OCI-LY7 (cell line): Measurements from ENCODE around the gene ITSN1.

Source experiments
- EZH2phosphoT487 ChIP-seq: fragments of 200-600 bp; sonication (generic); IDR thresholded peaks from 2 replicates; pipeline ENCODE4 v1.6.1; 2018; ENCODE audit warnings: low read depth, borderline replicate concordance, mild to moderate bottlenecking, mixed run types, antibody characterized with exemption, low read length, moderate library complexity, mixed read lengths
- TF ChIP-seq, protein P1 (sequence below): fragments of 200-600 bp; sonication (generic); conservative IDR thresholded peaks from 2 replicates; pipeline ENCODE4 v1.5.1; 2014; ENCODE audit warnings: mild to moderate bottlenecking, antibody characterized with exemption, low read length, moderate library complexity, mixed read lengths

DNA sequence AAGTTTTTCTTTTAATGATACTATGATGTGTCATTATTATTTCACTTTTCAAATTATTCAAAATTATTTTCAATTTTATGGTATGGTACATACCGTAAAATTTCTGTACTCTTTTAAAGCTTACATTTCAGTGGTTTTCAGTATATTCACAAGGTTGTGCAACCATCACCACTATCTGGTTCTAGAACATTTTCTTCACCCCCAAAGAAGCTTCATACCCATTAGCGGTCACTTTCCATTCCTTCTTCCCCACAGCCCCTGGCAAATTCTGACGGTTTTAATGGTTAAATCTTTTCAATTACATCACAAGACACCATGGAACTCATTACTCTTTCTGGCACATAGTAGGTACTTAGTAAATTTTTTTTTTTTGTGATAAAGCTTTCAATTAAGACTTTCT lies 296.1 kb downstream of the ITSN1 start:
- TF ChIP-seq, protein P1, sequence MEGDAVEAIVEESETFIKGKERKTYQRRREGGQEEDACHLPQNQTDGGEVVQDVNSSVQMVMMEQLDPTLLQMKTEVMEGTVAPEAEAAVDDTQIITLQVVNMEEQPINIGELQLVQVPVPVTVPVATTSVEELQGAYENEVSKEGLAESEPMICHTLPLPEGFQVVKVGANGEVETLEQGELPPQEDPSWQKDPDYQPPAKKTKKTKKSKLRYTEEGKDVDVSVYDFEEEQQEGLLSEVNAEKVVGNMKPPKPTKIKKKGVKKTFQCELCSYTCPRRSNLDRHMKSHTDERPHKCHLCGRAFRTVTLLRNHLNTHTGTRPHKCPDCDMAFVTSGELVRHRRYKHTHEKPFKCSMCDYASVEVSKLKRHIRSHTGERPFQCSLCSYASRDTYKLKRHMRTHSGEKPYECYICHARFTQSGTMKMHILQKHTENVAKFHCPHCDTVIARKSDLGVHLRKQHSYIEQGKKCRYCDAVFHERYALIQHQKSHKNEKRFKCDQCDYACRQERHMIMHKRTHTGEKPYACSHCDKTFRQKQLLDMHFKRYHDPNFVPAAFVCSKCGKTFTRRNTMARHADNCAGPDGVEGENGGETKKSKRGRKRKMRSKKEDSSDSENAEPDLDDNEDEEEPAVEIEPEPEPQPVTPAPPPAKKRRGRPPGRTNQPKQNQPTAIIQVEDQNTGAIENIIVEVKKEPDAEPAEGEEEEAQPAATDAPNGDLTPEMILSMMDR, result no peak
- no peak for TF ChIP-seq EZH2phosphoT487
